SJSA1 (cell line): ENCODE measurements around the gene IFI27. TPM values are rescaled to one million over a fixed set of nuclear protein-coding genes. Genes with fewer than 3 reads are reported as not detected.
"Not testable (repeated sequence)": the region's sequence is repeated elsewhere in the genome, so short reads cannot be mapped to it uniquely, and the experiment has no call there.

ENCODE experiments used
- DNase-seq, 2 experiments: peaks; one replicate each; pipeline ENCODE4 v3.0.0-alpha.2; 2015 to 2020; ENCODE audit warnings: low spot score in 2 of 2, low read depth in 1 of 2
- H3K27ac ChIP-seq: fragments of 250-450 bp; sonication (Bioruptor Pico); 2 replicates; pipeline ENCODE4 v1.5.1; 2020; ENCODE audit warnings: mild to moderate bottlenecking, moderate library complexity
- H3K27me3 ChIP-seq: fragments of 250-450 bp; sonication (Bioruptor Pico); replicated peaks from 2 replicates; pipeline ENCODE4 v1.5.1; 2020; ENCODE audit warnings: mild to moderate bottlenecking, moderate library complexity
- H3K36me3 ChIP-seq: fragments of 250-450 bp; sonication (Bioruptor Pico); 2 replicates; pipeline ENCODE4 v1.5.1; 2020; ENCODE audit warnings: mild to moderate bottlenecking
- H3K4me1 ChIP-seq: fragments of 250-450 bp; sonication (Bioruptor Pico); replicated peaks from 2 replicates; pipeline ENCODE4 v1.6.1; 2021; ENCODE audit warnings: mild to moderate bottlenecking
- H3K4me3 ChIP-seq: fragments of 250-450 bp; sonication (Bioruptor Pico); 2 replicates; pipeline ENCODE4 v1.5.1; 2020; ENCODE audit warnings: mild to moderate bottlenecking
- H3K9me3 ChIP-seq: fragments of 250-450 bp; sonication (Bioruptor Pico); replicated peaks from 2 replicates; pipeline ENCODE4 v1.5.1; 2020; ENCODE audit warnings: mild to moderate bottlenecking
- total RNA-seq: library from RNA; depleted of rRNA; stranded (reverse); fragments of >200 nt; shearing (Covaris generic); gene quantifications from 2 replicates; pipeline ENCODE4 v1.2.3, GENCODE V29; 2014; rRNA removed

IFI27 gene
- 267 and 474 TPM in 2 replicates for total RNA-seq

DNA sequence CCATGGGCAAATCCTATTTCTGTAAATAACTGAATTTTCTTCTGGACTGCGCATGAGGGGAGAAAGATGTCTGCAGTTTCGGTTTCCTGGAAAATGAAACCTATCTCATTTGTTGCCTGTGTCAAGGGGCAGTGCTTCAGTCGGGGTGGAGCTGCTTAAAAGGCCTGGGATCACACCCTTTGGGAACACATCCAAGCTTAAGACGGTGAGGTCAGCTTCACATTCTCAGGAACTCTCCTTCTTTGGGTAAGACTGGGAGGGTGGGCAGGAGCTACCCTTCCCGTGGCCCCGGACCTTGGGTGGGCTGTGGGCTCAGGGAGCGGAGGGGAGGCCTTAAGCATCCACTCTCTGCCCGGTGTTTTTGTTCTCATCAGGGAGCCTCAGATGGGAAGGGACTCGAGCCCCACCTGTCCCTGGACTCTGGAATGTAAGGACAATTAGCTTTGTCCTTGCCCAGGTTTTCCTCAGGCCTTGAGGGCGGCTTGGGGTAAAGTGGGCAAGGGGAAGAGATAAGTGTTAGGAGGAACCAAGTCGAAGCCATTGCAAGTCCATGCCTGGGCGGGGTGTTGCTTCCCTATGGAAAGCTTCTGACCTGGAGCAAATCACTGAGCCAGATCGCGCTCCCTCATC lies at the start of gene IFI27:
Gene IFI27 (plus strand): TSS at position 185 of the 630 bp plus-strand sequence.
- peak; percentile 64 to 74 for DNase-seq
- Histone ChIP-seq H3K4me1 (peaks cover 19% of the 10 kb centered on the region), H3K4me3 (peak within 1 kb of the TSS; percentile 33), H3K27me3 (no peaks in the 10 kb centered on the region), H3K36me3 (no peaks in the 10 kb centered on the region), H3K27ac (peak within 1 kb of the TSS; percentile 56), H3K9me3 (no peaks in the 10 kb centered on the region)

DNA sequence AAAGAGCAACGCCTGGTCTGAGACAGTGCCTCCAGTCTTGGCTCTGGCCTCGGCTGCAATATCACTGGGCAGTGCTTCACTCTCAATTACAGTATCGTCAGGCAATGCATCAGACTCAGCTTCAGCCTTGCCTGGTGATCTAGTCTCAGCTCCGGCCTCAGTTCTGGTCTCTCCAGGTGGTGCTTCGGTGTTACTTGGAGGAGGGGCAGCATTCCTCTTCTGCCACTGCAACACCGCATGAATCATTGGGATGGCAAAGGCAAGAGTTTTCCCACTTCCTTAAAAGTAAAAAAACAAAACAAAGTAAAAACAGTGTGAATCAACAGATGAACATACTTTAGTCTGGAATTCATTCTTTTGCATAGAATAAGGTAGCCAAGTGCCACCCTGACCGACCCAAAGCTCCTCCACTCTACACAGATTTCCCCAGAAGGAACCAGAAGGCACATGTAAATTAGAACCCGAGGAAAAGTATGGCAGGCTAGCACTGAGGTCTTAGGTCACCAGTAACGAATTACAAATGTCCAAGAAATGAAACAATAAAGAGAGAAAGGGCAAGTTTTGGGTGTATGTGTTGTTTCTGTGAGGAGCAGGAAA lies 48.1 kb upstream of the IFI27 start:
- H3K4me3 ChIP-seq, result no peak overlapping the region
- peaks cover 20% of the 10 kb centered on the region for H3K4me1 ChIP-seq
- peak; percentile 52 to 57 for DNase-seq
- H3K36me3 ChIP-seq, result peaks cover 54% of the 10 kb centered on the region
- H3K9me3 ChIP-seq, result no peaks in the 10 kb centered on the region
- peak overlapping the region; percentile 70 for H3K27ac ChIP-seq
- no peaks in the 10 kb centered on the region for H3K27me3 ChIP-seq

DNA sequence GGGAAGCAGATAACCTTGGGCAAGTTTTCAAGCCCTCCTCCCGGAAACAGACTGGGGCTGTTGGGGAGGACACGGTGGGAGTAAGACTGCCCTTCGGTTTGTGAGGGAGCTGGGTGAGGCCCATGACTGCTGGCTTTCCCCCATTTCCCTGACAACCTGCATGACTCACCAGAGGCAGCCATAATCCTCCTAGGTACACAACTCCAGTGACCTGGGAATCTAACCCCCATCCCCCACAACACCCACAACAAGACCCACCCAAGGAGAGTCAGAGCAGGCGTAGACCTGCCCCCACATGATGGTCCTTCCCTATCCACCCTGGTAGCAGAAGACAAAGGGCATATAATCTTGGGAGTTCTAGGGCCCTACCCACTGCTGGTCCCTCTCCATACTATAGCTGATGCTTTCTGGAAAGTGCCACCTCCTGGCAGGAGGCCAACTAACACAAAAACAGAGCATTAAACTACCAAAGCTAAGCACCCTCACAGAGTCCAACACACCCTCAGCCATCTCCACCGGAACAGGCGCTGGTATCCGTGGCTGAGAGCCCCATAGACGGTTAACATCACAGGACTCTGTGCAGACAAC lies 44.4 kb upstream of the IFI27 start:
- peaks cover 23% of the 10 kb centered on the region for H3K36me3 ChIP-seq
- no peaks in the 10 kb centered on the region for H3K27me3 ChIP-seq
- no peak overlapping the region for H3K27ac ChIP-seq
- H3K9me3 ChIP-seq, result no peaks in the 10 kb centered on the region
- H3K4me3 ChIP-seq, result no peak overlapping the region
- DNase-seq, result no peak
- H3K4me1 ChIP-seq, result peaks cover 20% of the 10 kb centered on the region

DNA sequence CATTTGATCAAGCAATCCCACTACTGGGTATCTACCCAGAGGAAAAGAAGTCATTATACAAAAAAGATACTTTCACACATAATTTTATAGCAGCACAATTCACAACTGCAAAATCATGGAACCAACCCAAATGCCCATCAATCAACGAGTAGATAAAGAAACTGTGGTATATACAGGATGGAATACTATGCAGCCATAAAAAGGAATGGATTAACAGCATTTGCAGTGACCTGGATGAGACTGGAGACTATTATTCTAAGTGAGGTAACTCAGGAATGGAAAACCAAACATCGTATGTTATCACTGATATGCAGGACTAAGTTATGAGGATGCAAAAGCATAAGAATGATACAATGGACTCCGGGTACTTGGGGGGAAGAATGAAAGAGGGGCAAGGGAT lies 38.5 kb upstream of the IFI27 start:
- H3K36me3 ChIP-seq, result peaks cover 35% of the 10 kb centered on the region
- H3K9me3 ChIP-seq, DNase-seq: not testable (repeated sequence)

DNA sequence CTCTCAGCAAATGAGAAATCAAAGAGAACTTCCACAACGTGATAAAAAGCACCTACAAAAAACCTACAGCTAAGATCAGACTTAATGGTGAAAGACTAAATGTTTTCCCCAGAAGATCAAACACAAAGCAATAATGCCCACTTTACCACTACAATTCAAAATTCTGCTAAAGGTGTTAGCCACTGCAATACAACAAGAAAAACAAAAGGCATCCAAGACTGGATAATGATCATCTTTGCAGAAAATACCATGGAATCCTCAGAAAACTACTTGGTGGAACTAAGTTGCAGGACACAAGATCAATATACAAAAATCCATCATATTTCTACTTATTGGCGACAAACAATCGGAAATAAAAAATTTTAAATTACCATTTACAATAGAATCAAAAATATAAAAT lies 36.0 kb upstream of the IFI27 start:
- Histone ChIP-seq H3K9me3 (peaks cover 4% of the 10 kb centered on the region), H3K4me3 (no peak overlapping the region), H3K4me1 (peaks cover 14% of the 10 kb centered on the region), H3K27ac (no peak overlapping the region), H3K27me3 (no peaks in the 10 kb centered on the region), H3K36me3 (peaks cover 59% of the 10 kb centered on the region)
- no peak for DNase-seq

More for the DNA sequence above, 38.5 kb upstream of the IFI27 start:
- H3K27me3 ChIP-seq, H3K4me3 ChIP-seq, H3K27ac ChIP-seq, H3K4me1 ChIP-seq: not testable (repeated sequence)

DNA sequence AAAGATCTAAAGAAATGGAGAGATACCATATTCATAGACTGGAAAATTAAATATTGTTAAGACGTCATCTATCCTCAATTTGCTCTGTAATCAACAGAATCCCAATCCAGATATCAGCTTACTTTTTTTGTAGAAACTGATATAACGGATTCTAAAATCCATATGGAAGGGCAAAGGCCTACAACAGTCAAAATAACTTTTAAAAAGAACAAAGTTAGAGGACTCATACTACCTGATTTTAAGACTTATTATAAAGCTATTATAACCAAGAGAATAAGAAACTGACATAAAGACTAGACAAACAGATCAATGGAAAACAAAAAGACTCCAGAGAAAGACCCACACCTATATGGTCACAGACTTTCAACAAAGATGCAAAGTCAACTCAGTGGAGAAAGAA lies 35.5 kb upstream of the IFI27 start:
- DNase-seq, result no peak
- peaks cover 59% of the 10 kb centered on the region for H3K36me3 ChIP-seq

DNA sequence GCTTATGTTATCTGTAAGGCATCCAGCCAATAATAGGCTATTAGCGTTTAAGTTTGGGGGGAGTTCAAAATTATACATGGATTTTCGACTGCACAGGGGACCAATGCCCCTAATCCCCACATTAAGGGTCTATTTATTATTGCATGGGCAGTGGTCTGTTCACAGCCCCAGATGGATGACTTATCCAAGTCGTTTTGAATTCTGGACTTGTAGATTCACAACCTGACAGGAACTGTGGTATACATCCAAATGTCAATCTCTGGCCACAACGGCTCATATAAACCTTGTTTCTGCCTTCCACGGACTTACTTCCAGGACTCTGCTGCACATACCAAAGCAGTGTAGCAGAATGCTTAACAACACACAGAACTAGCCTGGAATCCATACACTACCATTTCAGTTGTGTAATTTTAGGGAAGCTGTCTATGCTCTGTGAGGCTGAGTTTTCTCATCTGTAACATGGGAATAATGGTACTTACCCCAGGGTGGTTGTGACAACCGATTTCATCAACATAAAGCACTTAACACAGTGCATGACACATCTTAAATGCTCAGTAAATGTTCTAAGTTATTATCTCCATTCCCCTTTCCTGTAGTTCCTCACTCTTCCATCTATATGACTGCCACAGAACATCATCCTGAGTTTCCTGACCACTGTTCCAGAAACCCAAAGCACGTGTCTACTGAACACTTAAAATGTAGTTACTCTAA lies 33.3 kb upstream of the IFI27 start:
- no peak for DNase-seq
- peaks cover 57% of the 10 kb centered on the region for H3K36me3 ChIP-seq
- H3K4me3 ChIP-seq, result no peak overlapping the region
- H3K27ac ChIP-seq, result no peak overlapping the region
- H3K4me1 ChIP-seq, result peaks cover 17% of the 10 kb centered on the region
- H3K9me3 ChIP-seq, result peaks cover 4% of the 10 kb centered on the region
- H3K27me3 ChIP-seq, result no peaks in the 10 kb centered on the region

More for the DNA sequence above, 35.5 kb upstream of the IFI27 start:
- H3K4me1 ChIP-seq, result peaks cover 17% of the 10 kb centered on the region
- no peak overlapping the region for H3K27ac ChIP-seq
- H3K27me3 ChIP-seq, result no peaks in the 10 kb centered on the region
- no peak overlapping the region for H3K4me3 ChIP-seq
- H3K9me3 ChIP-seq, result peaks cover 4% of the 10 kb centered on the region

DNA sequence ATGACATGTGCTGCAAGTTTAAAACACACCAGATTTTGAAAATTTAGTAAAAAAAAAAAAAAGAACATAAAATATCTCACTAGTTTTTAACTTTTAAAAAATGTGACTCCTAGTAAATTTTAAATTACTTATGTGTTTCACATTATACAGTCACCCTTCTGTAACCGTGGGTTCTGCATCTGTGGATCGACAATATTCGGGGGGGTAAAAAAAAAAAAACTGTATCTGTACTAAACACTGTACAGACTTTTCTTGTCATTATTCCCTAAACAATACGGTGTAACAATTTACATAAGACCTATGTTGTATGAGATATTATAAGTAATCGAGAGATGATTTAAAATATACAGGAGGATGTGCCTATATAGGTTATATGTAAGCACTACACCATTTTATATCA lies 32.7 kb upstream of the IFI27 start:
- no peaks in the 10 kb centered on the region for H3K27me3 ChIP-seq
- no peak overlapping the region for H3K4me3 ChIP-seq
- peaks cover 57% of the 10 kb centered on the region for H3K36me3 ChIP-seq
- DNase-seq, result no peak
- H3K4me1 ChIP-seq, result peaks cover 17% of the 10 kb centered on the region
- no peak overlapping the region for H3K27ac ChIP-seq
- H3K9me3 ChIP-seq, result peaks cover 4% of the 10 kb centered on the region

DNA sequence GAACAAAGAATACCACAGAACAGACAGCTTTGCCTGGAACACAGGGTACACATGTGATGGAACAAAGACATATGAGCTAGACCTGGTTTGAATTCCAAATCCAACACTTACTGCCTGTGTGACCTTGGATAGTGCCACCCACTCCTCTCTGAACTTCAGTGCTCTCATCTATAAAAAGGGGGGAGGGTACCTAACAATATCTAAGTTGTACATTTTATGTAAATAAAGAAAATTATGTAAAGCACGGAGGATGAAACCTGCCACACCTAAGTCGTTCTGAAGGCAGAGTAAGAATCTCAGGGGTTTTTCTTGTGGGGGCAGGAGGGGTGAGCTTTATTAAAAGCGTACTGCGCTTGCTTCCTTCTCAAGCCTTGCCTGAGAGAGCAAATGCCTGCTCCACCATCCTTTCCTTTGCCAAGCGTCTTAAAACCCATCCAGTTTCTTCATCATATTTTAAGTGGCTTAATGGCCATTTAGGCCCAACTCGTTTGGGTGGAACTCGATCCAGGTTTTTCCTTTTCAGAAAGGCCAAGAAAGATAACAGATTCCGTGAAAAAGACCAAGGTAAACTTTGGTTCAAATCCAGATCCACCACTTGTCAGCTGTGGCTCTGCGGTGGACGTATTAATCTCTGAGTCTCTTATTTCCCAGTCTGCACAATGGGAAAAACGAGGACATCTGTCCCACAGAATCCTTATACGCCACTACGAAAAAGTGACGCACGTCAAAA lies 30.5 kb upstream of the IFI27 start:
- Histone ChIP-seq H3K4me1 (peaks cover 17% of the 10 kb centered on the region), H3K27me3 (no peaks in the 10 kb centered on the region), H3K4me3 (peak overlapping the region; percentile 82), H3K36me3 (peaks cover 55% of the 10 kb centered on the region), H3K9me3 (peaks cover 4% of the 10 kb centered on the region; the same call in 1 of the 2 replicates), H3K27ac (peak overlapping the region; percentile 72)
- no peak for DNase-seq

DNA sequence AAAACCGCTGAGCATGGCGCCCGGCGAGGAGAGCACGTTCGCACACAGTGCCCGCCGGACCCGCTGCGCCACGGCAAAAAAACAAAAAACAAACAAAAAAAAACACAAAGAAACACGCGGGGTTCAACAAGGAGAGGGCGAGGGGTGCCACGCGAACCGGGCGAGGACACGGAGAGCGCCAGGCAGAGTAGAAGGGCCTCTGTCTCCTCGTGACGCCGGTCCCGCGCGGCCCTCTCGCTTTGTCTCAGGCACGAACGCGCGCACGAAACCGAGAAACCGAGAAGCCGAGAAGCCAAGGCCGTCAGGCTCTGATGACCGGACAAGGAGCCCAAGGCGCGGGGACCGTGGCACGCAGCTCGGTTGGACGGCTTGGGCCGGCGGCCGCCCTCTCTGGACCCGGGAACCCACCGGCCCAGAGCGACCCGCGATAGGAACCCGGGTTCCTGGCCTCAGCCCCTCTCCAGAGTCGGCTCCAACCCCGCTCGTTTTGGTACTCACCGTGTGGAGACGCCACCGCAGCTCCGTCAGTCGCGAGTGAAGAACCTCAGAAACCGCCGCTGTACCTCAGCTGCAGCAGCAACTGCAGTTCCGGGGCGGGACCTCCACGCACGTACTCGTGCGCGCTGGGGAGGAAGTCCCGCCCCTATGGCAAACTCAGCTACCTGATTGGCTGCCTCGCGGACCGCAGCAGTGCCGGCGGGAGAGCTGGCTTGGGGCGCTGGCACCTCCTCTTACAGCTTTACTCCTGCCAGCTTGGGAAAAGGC lies 29.7 kb upstream of the IFI27 start, which contains the start of the genes DDX24 and IFI27L1:
Gene DDX24 (minus strand): TSS at position 582 of the 765 bp plus-strand sequence. CDS start 1,460 bp downstream, outside the sequence.
Gene IFI27L1 (plus strand): TSS at position 690 of the 765 bp plus-strand sequence. CDS start 15,628 bp downstream, outside the sequence.
- Histone ChIP-seq H3K4me1 (peaks cover 17% of the 10 kb centered on the region), H3K4me3 (peak within 1 kb of the TSS; percentile 82), H3K36me3 (peaks cover 47% of the 10 kb centered on the region), H3K27me3 (no peaks in the 10 kb centered on the region), H3K9me3 (peaks cover 2% of the 10 kb centered on the region; the same call in 1 of the 2 replicates), H3K27ac (peak within 1 kb of the TSS; percentile 72)
- peak; percentile 91 to 93 for DNase-seq

DNA sequence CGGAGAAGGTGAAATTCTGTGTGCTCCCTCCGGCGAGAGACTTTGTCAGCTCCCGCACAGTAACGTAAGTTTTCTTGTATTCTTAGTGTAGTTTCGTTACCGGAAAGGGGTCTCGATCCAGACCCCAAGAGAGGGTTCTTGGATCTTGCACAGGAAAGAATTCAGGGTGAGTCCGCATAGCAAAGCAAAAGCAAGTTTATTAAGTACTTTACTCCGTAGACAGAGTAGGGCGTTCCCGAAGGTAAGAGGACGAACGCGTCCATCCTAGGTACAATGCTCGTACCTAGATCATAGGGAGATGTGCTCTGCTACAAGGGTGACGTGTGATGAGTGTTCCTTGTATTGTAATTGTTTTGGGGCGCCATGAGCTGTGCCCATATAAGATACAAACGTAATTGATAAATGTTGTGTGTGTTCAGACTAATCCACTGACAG lies 29.1 kb upstream of the IFI27 start:
- Histone ChIP-seq H3K27ac (no peak overlapping the region), H3K4me1 (peaks cover 17% of the 10 kb centered on the region), H3K27me3 (no peaks in the 10 kb centered on the region), H3K9me3 (peaks cover 2% of the 10 kb centered on the region; the same call in 1 of the 2 replicates), H3K4me3 (peak overlapping the region; percentile 82), H3K36me3 (peaks cover 42% of the 10 kb centered on the region)
- DNase-seq, result no peak

DNA sequence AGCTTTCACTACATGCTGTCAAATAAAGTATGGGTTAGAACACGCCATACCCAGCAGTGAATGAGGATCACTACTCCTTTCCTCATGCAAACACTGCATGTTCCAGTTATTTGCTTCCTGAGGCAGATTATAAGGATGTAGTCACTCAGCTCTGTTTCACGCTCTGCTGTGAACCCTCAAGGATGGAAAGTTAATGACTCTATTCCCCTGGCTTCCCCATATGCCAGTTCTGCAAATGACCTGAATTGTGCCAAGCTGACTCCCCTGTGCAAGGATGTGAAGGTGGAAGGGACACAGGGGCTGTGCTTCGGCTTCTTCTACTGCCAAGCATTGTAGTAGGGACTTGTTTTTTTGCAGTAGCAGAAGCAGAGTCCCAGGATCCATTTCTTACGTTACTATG lies 22.6 kb upstream of the IFI27 start:
- Histone ChIP-seq H3K9me3 (no peaks in the 10 kb centered on the region), H3K27ac (no peak overlapping the region), H3K4me3 (no peak overlapping the region), H3K27me3 (no peaks in the 10 kb centered on the region), H3K4me1 (peaks cover 13% of the 10 kb centered on the region), H3K36me3 (peaks cover 6% of the 10 kb centered on the region)
- no peak for DNase-seq
